ENCODE results near the gene MTG2.

MTG2 gene

GRCh38 chr20:62182469-62183425, at the start of gene MTG2:
Gene MTG2, plus strand, starts transcription at chr20:62183028. Its CDS starts 10,393 bp downstream, at chr20:62193421.
- TF ChIP-seq GLIS3 (CRISPR knock-in tag; IDR thresholded peaks at IDR 0.05) (no peak), ISL1 (CRISPR knock-in tag; IDR thresholded peaks at IDR 0.05) (no peak), BACH2 (CRISPR knock-in tag; IDR thresholded peaks at IDR 0.05; ENCODE audit: borderline replicate concordance) (no peak), ZNF70 (CRISPR knock-in tag; IDR thresholded peaks at IDR 0.05) (no peak), ZFP3 (CRISPR knock-in tag; IDR thresholded peaks at IDR 0.05) (0 out of 2 replicates have a peak, but pooled peaks have one; percentile 65), ZNF8 (CRISPR knock-in tag; IDR thresholded peaks at IDR 0.05) (no peak), PPARA (CRISPR knock-in tag; IDR thresholded peaks at IDR 0.05; ENCODE audit: borderline replicate concordance) (no peak), ZFP30 (CRISPR knock-in tag; IDR thresholded peaks at IDR 0.05) (no peak)
- peak; percentile 97 for ATAC-seq

- ATAC-seq, result no peak
Measured at GRCh38 chr20:62133051-62133845, 49.6 kb upstream of the MTG2 start.

GRCh38 chr20:62133864-62134263, 49.0 kb upstream of the MTG2 start:
- no peak for TF ChIP-seq ISL1 (CRISPR knock-in tag; IDR thresholded peaks at IDR 0.05)
- TF ChIP-seq ESRRG (CRISPR knock-in tag; IDR thresholded peaks at IDR 0.05), result no peak
- no peak for TF ChIP-seq POU6F1 (CRISPR knock-in tag; IDR thresholded peaks at IDR 0.05; ENCODE audit: borderline replicate concordance, low read depth)
- TF ChIP-seq ZFP3 (CRISPR knock-in tag; IDR thresholded peaks at IDR 0.05), result no peak
- TF ChIP-seq ZNF70 (CRISPR knock-in tag; IDR thresholded peaks at IDR 0.05), result no peak
- no peak for TF ChIP-seq GLIS3 (CRISPR knock-in tag; IDR thresholded peaks at IDR 0.05)
- no peak for TF ChIP-seq ZNF8 (CRISPR knock-in tag; IDR thresholded peaks at IDR 0.05)
- TF ChIP-seq CREB5 (CRISPR knock-in tag; IDR thresholded peaks at IDR 0.05; ENCODE audit: low read depth), result no peak
- no peak for TF ChIP-seq TOX (CRISPR knock-in tag; IDR thresholded peaks at IDR 0.05; ENCODE audit: borderline replicate concordance)
- ATAC-seq, result peak; percentile 43

More at GRCh38 chr20:62133051-62133845, 49.6 kb upstream of the MTG2 start:
- TF ChIP-seq TCF4 (CRISPR knock-in tag; IDR thresholded peaks at IDR 0.05; ENCODE audit: borderline replicate concordance) (no peak), ZNF565 (CRISPR knock-in tag; conservative IDR thresholded peaks at IDR 0.05; ENCODE audit: low read depth) (no peak), CSRNP3 (CRISPR knock-in tag; IDR thresholded peaks at IDR 0.05) (no peak), ZC3H10 (CRISPR knock-in tag; IDR thresholded peaks at IDR 0.05) (no peak), ZFP30 (CRISPR knock-in tag; IDR thresholded peaks at IDR 0.05) (no peak), OSR1 (CRISPR knock-in tag; IDR thresholded peaks at IDR 0.05) (no peak)

GRCh38 chr20:62134735-62135231, 48.0 kb upstream of the MTG2 start:
- ATAC-seq, result no peak
- no peak for TF ChIP-seq TCF4 (CRISPR knock-in tag; IDR thresholded peaks at IDR 0.05; ENCODE audit: borderline replicate concordance)

GRCh38 chr20:62135573-62136266, 47.1 kb upstream of the MTG2 start:
- no peak for ATAC-seq
- TF ChIP-seq CREB5 (CRISPR knock-in tag; IDR thresholded peaks at IDR 0.05; ENCODE audit: low read depth) (no peak), RARB (CRISPR knock-in tag; IDR thresholded peaks at IDR 0.05) (no peak), ZNF565 (CRISPR knock-in tag; conservative IDR thresholded peaks at IDR 0.05; ENCODE audit: low read depth) (no peak), CSDC2 (CRISPR knock-in tag; IDR thresholded peaks at IDR 0.05) (no peak), ARNTL (CRISPR knock-in tag; IDR thresholded peaks at IDR 0.05; ENCODE audit: borderline replicate concordance, low read depth) (no peak), PATZ1 (CRISPR knock-in tag; IDR thresholded peaks at IDR 0.05; ENCODE audit: borderline replicate concordance) (no peak), ZNF70 (CRISPR knock-in tag; IDR thresholded peaks at IDR 0.05) (no peak), SNAI2 (CRISPR knock-in tag; IDR thresholded peaks at IDR 0.05) (no peak)
